CD4-positive, alpha-beta T cell treated with Interleukin-4 for 1 hour (primary cell): ENCODE data around the gene ADARB2.

ENCODE experiments used
- DNase-seq, 2 donors: peaks; one replicate each; pipeline ENCODE4 v3.0.0-alpha.2; 2020 to 2022

The ADARB2 gene

DNA sequence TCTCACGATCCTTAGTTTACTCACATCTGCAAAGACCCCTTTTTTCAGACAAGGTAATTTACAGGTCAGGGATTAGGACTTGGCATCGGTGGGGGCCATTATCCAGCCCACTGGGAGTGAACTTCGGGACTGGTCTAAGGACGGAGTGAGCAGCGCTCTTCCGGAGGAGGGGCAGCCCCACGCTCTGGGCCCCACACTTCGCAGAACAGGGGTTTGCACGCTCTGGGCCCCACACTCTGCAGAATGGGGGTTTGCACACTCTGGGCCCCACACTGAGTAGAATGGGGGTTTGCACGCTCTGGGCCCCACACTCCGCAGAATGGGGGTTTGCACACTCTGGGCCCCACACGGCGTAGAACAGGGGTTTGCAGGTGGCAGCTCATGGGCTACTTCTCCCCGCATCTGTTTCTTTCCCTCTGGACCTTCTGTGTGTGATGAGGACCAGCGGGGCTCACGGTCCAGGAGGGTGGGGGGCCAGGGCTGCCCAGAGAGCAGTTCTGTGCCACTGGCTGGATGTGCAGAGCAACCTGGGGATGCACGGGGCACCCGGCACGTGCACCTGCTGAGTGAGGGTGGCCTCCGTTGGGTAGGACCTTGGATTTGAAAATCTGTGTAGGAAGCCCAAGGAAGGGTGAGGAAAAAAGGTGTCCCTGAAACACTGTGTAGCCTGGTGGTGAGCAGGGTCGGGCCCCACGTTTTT, 546.4 kb downstream of the ADARB2 start:
- no peak for DNase-seq

GRCh38 chr10:1190052-1190395, 547.3 kb downstream of the ADARB2 start:
- no peak for DNase-seq

DNA sequence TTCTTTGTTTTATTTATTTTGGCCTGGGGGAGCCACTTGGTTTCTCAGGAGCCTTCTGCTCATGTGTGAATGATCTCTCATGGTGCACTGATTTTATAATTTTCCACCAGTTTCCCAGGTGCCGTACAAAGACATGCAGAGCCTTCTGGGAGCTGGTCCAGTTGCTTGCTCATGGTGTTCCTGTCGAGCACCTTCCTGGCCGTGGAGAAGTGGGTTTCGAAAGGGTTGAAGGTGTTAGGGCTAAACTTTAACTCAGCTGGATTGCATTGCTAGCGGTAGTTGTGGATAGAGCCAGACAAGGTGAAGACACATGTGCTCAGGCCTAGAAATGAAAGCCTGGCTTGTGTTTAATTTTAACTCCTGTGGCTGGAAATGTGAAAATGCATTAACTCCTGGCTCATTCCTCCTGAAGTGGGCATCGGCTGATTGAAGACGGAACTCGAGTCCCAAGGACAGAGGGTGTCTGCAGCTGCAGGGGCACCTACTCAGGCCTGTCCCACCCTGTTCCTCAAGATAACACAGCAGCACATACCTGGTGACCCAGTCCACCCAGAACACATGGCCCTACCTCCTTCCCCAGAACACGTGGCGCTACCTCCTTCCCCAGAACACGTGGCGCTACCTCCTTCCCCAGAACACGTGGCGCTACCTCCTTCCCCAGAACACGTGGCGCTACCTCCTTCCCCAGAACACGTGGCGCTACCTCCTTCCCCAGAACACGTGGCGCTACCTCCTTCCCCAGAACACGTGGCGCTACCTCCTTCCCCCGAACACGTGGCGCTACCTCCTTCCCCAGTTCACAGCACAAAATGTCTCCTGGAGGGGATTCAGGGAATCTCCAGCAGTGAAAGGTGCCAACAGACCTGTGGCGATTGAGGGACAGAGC, 547.9 kb downstream of the ADARB2 start:
- no peak for DNase-seq

DNA sequence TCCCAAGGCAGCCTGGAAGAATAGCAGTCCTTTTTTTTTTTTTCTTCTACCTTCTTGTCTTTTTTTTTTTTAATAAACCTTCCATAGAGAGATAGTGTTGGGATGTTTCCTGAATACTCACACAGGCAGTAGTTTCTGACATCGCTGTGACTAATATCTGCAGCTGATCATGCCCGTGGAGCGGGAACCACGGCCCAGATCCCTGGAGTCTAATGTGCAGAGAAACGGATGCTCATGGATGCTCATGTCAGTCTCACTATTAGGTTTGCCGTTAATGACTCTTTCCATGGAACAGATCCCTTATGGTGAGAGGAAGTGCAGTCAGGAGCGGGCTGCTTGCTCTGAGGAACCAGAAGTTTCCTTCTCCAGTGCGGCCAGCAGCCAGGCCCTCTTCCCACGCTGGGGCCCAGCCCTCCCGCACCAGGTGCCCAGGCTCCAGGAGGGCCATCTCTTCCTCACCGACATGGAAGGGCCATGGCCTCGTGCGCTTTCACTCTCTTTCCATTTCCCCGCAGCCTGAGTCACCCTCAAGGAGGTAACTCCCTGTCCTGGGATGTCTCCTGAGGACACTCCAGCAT, 548.7 kb downstream of the ADARB2 start:
- DNase-seq = no peak

- DNase-seq = no peak
Measured at GRCh38 chr10:1187855-1188557, 549.3 kb downstream of the ADARB2 start.

DNA sequence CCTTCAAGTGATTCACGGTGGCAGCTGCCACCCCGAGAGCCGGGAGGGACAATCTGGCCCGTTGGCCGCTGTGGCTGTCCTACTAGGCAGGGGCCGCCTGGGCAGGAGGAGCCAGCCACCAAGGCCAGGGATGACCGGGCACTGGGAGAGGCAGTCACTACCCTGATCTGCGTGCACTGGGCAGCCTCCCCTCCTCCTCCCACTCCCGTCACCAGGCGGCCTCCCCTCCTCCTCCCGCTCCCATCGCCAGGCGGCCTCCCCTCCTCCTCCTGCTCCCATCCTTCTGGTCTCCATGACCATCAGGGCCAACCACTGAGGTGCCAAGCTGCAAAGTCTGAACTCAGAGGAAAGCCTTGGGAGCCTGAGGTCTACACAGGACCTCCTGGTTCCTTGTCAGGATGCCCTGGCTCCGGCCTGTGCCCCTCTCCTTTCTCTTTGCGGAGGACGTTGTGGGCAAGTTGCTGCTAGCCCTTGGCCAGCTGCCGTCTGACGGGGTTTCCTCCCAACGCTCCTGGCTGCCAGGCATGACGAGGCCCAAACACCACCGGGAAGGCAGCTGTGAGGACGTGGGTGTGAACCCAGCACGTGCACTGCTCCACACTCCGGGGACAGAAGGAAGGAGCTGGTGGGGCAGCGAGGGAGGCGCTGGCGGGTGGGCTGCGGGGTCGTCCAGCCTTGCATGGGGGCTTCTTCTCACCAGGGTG, 550.0 kb downstream of the ADARB2 start:
- no peak for DNase-seq

GRCh38 chr10:1186683-1186990, 550.7 kb downstream of the ADARB2 start:
- no peak for DNase-seq

GRCh38 chr10:1185911-1186682, 551.2 kb downstream of the ADARB2 start:
- DNase-seq = no peak

DNA sequence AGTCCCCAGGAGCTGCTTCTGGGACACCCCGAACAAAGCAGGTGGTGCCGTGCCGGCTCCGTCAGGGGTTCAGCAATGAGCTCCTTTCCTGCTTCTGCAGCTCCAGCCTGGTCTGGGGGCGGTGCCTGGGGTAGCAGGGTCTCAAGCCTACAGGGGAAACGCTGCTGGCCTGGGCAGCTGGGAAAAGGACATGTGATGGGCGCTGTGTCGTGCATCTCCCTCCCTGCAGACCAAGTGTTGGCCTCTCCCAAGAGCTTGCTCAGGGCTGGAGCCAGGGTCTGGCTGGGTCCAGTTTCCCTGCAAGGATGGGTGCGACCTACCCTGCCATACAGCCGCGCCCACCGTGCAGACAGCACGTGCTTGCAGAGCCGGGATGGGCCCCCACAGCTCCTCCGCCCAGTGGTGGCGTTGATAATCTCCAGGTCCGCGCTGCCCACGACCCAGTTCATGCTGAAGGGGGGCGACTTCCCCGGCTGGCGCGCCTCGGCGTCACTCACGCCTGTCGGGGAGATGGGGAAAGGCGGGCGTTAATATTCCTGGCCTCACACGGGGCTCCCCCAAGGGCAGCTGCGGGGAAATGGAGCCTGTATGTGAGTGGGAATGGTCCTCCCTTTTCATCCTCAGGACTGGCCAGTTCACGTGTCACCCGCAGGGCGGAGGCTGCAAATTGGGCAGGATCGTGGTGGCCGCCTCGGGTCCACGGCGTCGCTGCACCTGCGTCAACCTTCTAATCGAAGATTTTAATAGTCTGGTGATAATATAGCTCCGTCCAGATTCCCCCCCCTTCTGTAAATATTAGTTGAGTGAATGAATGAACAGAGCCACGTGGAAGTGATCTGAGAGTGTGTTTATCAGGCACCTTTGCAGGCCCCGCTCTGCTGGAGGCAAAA, 552.5 kb downstream of the ADARB2 start:
- DNase-seq = no peak

GRCh38 chr10:1183701-1184100, 553.6 kb downstream of the ADARB2 start:
- no peak for DNase-seq

GRCh38 chr10:1183033-1183396, 554.3 kb downstream of the ADARB2 start:
- no peak for DNase-seq

- DNase-seq = no peak
Measured at GRCh38 chr10:1182280-1183032, 554.9 kb downstream of the ADARB2 start.

GRCh38 chr10:1180836-1181235, 556.5 kb downstream of the ADARB2 start:
- DNase-seq = no peak

DNA sequence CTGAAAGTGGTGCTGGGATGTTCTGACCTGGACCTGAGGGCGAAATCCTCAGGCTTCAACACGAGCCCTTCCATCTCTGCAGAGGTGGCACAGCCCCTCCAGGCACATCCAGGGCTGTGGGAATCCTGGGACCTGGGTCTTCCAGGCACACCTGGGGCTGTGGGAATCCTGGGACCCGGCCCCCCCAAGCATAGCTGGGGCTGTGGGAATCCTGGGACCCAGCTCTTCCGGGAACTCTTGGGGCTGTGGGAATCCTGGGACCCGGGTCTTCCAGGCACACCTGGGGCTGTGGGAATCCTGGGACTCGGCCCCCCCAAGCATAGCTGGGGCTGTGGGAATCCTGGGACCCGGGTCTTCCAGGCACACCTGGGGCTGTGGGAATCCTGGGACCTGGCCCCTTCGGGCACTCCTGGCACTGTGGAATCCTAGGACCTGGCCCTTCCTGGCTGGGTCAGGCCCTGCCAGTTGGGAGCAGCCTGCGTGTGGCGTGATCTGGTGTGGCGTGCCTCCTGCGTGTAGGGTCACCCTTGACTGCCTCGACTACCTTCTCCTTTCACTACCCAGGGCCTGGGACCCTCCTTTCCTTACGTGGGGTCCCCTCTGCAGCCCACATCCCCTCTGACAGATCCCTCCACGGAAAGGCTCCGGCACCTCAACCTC, 557.1 kb downstream of the ADARB2 start:
- no peak for DNase-seq

DNA sequence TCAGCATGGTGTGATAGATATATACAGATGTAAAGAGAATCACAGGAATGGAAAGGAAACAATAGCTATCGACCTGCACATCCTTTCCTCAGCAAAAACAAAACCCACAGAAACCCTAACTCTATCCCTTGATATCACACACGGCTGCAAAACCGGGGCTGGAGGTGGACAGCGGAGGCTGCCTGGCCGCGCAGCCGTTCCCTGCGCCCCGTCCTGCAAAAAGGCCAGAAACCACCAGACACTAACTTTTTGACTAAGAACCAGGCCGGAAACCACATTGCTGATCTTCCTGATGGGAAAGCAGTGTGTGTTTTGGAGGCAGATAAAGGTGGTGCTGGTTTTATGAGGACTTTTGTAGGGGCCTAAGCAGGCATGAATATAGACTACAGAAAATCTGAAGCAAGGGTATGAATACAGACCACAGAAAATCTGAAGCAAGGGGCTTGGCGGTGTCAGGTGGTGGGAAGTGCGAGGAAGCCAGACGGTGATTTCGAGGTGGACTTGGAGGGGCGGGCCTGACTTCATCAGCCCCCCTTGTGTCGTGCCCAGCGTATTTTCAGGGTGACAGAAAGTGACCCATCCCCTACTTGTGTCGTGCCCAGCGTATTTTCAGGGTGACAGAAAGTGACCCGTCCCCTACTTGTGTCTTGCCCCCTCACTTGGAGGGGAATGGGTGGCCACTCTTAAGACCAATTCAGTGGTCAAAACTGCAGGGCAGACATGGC, 557.8 kb downstream of the ADARB2 start:
- no peak for DNase-seq

DNA sequence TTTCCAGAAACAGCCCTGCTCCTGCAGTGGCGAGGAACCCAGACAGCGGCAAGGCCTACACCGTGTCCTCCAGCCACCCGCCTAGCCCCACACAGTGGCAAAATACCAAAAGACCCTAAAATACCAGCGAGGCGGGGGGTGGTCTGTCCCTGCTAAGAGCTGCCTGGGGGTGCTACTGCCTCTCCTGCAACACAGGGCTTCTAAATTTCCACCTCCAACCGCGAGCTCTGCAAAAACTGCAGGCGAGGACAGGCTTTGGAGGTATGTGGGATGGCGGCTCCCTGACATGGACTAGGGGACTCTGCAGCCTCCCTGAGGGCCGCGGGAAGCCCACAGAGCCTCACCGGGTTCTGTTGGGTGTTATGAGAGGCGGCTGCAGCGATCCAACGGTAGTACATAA, 558.8 kb downstream of the ADARB2 start:
- no peak for DNase-seq

- no peak for DNase-seq
Measured at GRCh38 chr10:1177936-1178335, 559.4 kb downstream of the ADARB2 start.

- DNase-seq = no peak
Measured at GRCh38 chr10:1175956-1176565, 561.3 kb downstream of the ADARB2 start.

DNA sequence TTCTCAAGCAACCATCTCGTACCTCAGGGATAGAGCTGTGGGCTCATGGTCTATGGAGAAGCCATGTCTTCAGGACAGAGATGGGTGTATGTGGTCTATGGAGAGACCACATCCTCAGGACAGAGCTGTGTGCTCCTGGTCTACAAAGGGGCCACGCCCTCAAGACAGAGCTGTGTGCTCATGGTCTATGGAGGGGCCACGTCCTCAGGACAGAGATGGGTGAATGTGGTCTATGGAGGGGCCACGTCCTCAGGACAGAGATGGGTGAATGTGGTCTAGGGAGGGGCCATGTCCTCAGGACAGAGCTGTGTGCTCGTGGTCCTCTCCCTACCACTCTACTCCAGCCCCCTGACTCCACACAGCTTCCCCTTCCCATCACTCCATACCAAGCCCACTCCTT, 563.3 kb downstream of the ADARB2 start:
- DNase-seq = no peak
